ENCODE measurements around the gene LCN6.

- TF ChIP-seq, protein P1, sequence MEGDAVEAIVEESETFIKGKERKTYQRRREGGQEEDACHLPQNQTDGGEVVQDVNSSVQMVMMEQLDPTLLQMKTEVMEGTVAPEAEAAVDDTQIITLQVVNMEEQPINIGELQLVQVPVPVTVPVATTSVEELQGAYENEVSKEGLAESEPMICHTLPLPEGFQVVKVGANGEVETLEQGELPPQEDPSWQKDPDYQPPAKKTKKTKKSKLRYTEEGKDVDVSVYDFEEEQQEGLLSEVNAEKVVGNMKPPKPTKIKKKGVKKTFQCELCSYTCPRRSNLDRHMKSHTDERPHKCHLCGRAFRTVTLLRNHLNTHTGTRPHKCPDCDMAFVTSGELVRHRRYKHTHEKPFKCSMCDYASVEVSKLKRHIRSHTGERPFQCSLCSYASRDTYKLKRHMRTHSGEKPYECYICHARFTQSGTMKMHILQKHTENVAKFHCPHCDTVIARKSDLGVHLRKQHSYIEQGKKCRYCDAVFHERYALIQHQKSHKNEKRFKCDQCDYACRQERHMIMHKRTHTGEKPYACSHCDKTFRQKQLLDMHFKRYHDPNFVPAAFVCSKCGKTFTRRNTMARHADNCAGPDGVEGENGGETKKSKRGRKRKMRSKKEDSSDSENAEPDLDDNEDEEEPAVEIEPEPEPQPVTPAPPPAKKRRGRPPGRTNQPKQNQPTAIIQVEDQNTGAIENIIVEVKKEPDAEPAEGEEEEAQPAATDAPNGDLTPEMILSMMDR (IDR thresholded peaks at IDR 0.05; ENCODE audit: insufficient read depth, low read depth, low read length) = no peak
- TF ChIP-seq EZH2 (IDR thresholded peaks at IDR 0.05; ENCODE audit: insufficient read depth, low read length) = no peak
These were observed 26.8 kb downstream of the LCN6 start for GRCh38 chr9:136721339-136722092.

Measured in astrocyte (in vitro differentiated cells and primary cell).